ENCODE results near the gene MPO.

The MPO gene

DNA sequence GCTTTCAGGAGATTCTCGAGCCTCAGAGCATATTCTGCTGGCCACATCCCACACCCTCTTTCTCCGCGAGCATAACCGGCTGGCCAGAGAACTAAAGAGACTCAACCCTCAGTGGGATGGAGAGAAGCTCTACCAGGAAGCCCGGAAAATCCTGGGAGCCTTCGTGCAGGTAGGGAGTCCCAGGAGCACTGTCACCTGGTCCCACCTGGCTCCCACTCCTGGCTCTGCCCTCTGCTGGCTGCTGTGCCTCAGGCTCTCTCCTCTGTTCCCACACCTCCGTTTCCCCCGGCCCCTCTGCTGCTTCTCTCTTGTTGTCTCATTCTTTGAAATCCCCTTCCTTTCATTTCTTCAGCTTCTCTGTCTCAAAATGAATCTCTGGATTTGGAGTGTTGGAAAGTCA lies 25.9 kb downstream of the MPO start:
- H3K4me3 ChIP-seq (ENCODE audit: control insufficient read depth, low read depth, low read length), result no peak overlapping the region
- TF ChIP-seq, protein P1, sequence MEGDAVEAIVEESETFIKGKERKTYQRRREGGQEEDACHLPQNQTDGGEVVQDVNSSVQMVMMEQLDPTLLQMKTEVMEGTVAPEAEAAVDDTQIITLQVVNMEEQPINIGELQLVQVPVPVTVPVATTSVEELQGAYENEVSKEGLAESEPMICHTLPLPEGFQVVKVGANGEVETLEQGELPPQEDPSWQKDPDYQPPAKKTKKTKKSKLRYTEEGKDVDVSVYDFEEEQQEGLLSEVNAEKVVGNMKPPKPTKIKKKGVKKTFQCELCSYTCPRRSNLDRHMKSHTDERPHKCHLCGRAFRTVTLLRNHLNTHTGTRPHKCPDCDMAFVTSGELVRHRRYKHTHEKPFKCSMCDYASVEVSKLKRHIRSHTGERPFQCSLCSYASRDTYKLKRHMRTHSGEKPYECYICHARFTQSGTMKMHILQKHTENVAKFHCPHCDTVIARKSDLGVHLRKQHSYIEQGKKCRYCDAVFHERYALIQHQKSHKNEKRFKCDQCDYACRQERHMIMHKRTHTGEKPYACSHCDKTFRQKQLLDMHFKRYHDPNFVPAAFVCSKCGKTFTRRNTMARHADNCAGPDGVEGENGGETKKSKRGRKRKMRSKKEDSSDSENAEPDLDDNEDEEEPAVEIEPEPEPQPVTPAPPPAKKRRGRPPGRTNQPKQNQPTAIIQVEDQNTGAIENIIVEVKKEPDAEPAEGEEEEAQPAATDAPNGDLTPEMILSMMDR (IDR thresholded peaks at IDR 0.05; ENCODE audit: control insufficient read depth, insufficient read depth, low read depth, low read length, missing control alignments), result no peak
- no peak for DNase-seq (ENCODE audit: low read depth)

DNA sequence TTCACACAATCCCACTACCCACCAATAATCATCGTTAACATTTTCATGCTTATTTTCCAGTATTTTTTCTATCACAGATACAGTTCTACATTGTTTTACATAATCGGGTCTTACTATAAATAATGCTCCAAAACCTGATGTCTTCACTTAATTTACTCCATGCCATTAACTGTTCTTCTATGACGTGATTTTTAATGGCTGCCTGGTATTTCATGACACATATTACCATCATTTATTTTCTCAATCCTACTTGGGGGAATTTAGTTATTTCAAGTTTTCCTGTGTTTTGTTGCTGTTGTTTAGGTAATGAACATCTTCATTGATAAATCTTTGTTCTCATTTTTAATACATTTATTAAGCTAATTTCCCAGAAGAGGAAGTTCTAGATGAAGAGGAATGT lies 27.7 kb downstream of the MPO start:
- no peak overlapping the region for H3K4me3 ChIP-seq (ENCODE audit: control insufficient read depth, low read depth, low read length)
- DNase-seq (ENCODE audit: low read depth), result no peak
- TF ChIP-seq, protein P1 (IDR thresholded peaks at IDR 0.05; ENCODE audit: control insufficient read depth, insufficient read depth, low read depth, low read length, missing control alignments), result no peak

DNA sequence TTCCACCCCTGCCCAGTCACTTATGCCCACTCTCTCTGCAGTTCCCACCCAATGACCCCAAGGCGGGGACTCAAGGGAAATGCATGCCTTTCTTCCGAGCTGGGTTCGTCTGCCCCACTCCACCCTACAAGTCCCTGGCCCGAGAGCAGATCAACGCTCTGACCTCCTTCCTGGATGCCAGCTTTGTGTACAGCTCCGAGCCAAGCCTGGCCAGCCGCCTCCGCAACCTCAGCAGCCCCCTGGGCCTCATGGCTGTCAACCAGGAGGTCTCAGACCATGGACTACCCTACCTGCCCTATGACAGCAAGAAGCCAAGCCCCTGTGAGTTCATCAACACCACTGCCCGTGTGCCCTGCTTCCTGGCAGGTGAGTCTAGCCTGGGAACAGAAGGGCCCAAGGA lies 28.6 kb downstream of the MPO start:
- TF ChIP-seq, protein P1 (IDR thresholded peaks at IDR 0.05; ENCODE audit: control insufficient read depth, insufficient read depth, low read depth, low read length, missing control alignments), result no peak
- no peak overlapping the region for H3K4me3 ChIP-seq (ENCODE audit: control insufficient read depth, low read depth, low read length)
- no peak for DNase-seq (ENCODE audit: low read depth)

DNA sequence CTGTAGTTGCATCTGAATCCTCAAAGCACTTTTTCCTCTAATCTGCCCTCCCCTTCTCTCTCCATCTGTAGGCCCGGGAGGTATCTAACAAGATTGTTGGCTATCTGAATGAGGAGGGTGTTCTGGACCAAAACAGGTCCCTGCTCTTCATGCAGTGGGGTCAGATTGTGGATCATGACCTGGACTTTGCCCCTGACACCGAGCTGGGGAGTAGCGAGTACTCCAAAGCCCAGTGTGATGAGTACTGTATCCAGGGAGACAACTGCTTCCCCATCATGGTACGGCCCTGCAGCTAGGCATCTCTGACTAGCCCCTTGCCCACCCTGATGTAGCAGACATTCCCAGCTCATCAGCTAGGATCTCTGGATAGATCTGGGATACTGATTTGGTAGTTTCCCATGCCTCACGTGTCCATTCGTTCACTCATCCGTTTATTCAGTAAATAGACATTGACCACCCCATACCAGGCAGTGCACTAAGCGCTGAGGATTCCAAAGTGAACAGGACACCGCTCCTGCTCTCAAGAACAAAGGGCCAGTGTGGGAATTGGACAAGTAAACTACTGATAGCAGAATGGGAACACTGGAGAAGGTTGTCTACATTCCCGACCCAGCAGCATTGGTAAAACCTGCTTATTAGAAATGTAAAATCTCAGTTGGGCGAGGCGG lies 30.3 kb downstream of the MPO start:
- no peak for DNase-seq (ENCODE audit: low read depth)
- H3K4me3 ChIP-seq (ENCODE audit: control insufficient read depth, low read depth, low read length), result no peak overlapping the region
- TF ChIP-seq, protein P1 (IDR thresholded peaks at IDR 0.05; ENCODE audit: control insufficient read depth, insufficient read depth, low read depth, low read length, missing control alignments), result no peak

DNA sequence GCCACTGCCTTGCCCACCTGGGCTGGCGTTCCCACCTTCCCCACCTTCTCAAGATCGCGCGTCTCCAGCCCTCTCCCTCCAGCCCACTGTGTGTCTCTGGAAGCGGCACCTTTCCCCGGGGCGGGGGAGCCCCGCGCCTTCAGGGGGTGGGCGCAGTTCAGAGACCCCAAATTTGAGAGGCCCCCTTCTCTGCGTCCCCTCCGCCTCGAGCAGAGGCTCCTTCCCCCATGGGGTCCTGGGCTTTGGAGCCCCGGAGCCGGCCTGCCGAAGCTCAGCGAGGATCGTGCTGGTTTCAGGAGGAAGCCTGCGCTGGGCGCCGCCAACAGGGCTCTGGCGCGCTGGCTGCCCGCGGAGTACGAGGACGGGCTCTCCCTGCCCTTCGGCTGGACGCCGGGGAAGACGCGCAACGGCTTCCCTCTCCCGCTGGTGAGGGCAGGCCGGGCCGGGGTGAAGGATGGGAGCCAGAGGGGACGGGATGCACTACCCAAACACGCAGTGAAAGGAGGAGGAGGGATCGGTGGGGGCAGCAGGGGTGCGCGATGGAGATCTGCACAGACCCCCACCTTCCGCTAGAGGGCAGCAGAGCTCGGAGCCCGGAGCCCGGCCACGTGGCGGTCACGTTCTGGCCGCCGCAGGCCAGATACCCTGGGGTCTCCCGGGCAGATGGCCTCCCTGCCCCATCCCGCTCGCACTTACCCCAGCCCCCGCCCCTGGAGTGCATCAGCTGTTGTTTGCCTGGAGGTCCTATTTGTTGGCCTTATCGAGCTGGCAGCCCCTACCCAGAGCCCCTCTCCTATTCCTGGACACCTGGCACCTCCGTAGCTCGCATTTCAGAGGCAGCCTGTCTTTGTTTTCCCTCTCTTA lies 31.2 kb downstream of the MPO start:
- H3K4me3 ChIP-seq (ENCODE audit: control insufficient read depth, low read depth, low read length), result peak overlapping the region; percentile 49
- DNase-seq (ENCODE audit: low read depth), result no peak
- TF ChIP-seq, protein P1 (IDR thresholded peaks at IDR 0.05; ENCODE audit: control insufficient read depth, insufficient read depth, low read depth, low read length, missing control alignments), result peak; percentile 96

DNA sequence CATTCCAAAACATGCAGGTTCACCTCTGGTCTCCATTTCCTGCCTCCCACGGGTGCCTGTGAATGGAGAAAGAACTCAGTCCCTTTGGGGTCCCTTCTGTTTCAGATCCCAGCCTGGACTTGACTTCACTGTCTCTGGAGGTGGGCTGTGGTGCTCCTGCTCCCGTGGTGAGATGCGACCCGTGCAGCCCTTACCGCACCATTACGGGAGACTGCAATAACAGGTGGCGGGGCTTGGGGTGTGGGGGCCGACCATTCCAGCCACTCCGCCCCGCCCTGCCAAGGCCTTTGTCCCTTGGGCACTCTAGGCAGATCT lies 31.8 kb downstream of the MPO start:
- DNase-seq (ENCODE audit: low read depth), result no peak
- peak overlapping the region; percentile 49 for H3K4me3 ChIP-seq (ENCODE audit: control insufficient read depth, low read depth, low read length)
- TF ChIP-seq, protein P1 (IDR thresholded peaks at IDR 0.05; ENCODE audit: control insufficient read depth, insufficient read depth, low read depth, low read length, missing control alignments), result no peak
